GM21737 (cell line): ENCODE measurements around the gene PHOSPHO1.

Experiments used
- ATAC-seq: cut with Tn5 transposase; IDR thresholded peaks from one replicate; pipeline ENCODE4 v1.9.1; 2021; ENCODE audit warnings: mild to moderate bottlenecking, moderate library complexity; ENCODE audit not compliant: unreplicated experiment

PHOSPHO1 gene

DNA sequence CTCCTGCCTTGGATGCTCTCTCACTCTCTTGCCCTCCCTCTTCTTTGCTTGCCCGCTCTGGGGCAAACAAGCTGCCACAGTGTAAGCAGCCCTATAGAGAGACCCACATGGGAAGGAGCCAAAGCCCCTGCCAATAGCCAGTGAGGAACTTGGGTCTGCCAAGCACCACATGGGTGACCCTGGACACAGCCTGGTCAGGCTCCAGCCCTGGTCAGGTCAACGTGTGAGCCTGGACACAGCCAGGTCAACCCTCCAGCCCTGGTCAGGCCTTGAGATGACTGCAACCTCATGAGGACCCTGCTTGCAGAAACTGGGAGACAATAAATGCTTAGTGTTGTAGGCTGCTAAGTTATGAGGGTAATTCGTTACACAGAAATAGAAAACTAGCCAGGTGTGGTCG is 14.3 kb upstream of the PHOSPHO1 start:
- no peak for ATAC-seq

DNA sequence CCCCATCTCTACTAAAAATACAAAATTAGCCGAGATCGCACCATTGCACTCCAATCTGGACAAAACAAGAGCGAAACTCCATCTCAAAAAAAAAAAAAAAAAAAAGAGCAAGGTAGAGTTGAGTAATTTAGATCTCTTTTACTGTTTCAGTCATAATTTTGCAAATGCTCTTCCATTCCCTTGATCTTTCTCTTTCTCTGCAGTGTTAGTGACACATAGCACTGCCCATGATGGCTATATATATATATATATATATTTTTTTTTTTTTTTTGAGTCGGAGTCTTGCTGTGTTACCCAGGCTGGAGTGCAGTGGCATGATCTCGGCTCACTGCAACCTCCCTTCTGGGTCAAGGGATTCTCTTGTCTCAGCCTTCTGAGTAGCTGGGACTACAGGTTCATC is 12.2 kb upstream of the PHOSPHO1 start:
- no peak for ATAC-seq

DNA sequence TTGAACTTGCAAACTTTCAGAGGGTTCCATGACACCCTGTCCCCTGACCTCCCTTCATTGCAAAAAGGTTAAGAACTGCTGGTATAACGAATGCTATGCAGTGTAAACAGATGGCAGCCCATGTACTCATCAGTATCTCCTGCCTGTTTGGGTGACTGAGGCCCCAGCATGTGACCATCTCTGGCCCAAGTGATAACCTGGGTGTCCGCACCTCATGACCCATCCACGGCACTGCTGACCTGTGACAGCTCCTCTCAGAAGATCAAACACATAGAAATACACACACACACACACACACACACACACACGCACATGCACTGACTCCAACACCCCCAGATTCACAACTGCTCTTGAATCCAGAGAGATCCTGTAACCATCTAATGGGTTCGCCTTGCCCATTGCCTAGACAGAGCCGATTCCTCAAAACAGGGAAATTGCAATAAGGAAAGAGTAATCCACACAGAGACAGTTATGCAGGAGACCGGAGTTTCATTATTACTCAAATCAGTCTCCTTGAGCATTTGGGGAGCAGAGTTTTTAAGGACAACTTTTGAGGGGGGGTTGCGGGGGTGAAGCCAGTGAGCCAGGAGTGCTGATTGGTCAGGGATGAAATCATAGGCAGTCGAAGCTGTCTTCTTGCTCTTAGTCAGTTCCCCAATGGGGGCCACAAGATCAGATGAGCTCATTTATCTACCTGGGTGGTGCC is 11.3 kb upstream of the PHOSPHO1 start:
- no peak for ATAC-seq

- ATAC-seq = no peak
These were observed 10.5 kb upstream of the PHOSPHO1 start for GRCh38 chr17:49241040-49241439.

- ATAC-seq = no peak
These were observed 10.0 kb upstream of the PHOSPHO1 start for GRCh38 chr17:49240619-49241018.

DNA sequence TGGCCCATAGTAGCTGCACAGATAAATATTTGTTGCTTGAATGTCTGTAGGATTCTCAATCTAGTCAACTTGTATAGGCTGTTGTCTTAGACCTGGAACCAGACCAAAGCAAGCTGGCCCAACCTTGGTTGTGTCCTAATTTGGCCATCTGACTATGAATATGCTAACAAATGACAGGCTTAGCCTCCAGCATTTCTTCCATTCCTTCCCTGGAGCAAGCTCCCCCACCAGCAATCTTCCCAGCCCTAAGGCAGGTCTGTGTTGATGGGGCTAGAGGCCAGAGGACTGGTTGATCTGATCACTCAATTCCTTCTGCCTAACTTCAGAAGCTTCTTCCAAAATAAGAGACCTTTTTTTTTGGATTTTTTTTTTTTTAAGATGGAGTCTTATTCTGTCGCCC is 9.4 kb upstream of the PHOSPHO1 start:
- no peak for ATAC-seq

DNA sequence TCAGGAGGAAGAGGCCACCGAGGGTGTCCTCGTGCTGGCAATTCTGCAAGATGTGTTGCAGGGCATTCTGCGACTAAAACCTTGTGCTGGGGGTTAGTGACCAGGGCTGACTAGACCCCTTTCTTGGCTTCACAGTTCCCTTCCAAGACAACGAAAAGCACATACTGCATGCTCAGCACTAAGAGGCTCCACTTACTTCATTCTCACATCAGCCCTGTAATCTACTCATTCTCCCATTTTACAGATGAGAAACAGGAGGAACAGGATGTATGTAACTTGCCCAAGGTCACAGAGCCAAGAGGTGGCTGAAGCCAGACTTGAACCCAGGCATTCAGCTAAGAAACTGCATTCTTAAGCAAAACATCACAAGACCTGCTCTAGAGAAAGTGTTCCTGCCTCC is 5.3 kb upstream of the PHOSPHO1 start:
- ATAC-seq = no peak

DNA sequence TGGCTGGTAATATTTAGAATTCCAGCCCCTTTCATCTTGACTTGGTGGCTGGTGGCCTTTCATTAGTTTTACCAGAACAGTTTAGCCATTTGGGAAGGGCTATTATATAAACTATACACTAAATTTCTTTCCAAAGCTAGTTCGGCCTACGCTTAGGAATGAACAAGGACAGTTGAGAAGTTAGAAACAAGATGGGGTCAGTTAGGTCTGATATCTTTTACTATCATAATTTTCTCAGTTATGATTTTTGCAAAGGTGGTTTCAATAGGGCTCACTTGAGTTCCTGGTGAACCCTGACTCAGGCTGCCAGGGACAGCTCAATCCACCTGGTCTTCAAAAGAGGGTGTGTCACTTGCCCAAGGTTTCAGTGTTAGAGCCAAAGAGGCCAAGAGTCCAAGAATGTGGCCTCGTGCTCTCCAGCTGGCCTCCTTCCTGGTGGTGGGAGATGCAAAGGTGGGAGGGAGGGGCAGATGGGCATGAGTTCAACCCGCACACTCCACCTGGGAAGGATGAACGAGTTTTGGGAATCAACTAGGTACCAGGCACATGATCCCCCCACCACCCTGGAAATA is 4.0 kb upstream of the PHOSPHO1 start:
- no peak for ATAC-seq

DNA sequence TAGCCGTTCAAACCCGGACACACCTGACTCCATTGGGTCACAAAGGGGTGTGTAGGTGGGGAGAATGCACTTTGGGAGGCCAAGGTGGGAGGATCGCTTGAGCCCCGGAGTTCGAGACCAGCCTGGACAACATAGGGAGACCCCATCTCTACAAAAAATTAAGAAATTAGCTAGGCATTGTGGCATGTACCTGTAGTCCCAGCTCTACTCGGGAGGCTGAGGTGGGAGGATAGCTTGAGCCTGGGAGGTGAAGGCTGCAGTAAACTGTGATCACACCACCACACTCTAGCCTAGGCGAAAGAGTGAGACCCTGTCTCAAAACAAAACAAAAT is 942 bp upstream of the PHOSPHO1 start:
- ATAC-seq = no peak

DNA sequence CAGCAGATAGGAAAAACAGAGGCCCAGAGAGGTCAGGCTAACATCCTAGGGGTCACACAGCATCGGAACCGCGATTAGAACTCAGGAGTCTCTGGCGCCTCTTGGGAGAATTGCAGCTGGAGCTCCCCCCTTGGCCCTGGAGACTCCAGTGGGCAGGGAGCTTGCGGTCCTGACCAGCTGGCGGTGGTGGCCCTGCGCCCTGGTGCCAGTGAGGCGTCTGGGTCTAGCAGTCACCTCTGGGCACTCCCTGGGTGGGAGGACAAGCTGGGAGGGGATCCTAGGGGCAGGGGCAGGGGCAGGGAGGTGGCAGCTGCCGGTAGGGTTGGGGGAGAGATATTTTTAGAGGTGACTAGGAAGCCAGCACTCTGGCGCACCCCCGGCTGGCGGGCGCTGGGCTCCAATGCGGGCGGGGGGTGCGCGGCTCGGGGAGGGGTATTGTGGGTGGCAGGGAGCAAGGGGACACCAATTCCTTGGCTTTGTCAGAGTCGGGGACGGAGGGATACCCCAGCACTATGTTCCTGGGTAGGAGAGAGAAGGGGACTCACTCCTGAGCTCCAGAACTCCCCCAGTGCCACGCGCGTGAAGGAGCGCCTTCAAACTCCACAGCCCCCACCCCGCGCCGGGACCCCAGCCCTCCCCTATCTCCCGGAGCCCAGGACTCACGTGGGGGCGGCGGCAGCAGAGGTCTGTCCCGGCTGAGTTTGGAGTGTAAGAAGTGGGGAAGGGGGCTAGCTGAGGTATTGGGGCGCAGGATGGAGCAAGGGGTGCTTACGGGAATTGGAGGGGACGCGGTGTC is 584 bp downstream of the PHOSPHO1 start:
- ATAC-seq = no peak

GRCh38 chr17:49229076-49229804 is 1.3 kb downstream of the PHOSPHO1 start:
- ATAC-seq = no peak

DNA sequence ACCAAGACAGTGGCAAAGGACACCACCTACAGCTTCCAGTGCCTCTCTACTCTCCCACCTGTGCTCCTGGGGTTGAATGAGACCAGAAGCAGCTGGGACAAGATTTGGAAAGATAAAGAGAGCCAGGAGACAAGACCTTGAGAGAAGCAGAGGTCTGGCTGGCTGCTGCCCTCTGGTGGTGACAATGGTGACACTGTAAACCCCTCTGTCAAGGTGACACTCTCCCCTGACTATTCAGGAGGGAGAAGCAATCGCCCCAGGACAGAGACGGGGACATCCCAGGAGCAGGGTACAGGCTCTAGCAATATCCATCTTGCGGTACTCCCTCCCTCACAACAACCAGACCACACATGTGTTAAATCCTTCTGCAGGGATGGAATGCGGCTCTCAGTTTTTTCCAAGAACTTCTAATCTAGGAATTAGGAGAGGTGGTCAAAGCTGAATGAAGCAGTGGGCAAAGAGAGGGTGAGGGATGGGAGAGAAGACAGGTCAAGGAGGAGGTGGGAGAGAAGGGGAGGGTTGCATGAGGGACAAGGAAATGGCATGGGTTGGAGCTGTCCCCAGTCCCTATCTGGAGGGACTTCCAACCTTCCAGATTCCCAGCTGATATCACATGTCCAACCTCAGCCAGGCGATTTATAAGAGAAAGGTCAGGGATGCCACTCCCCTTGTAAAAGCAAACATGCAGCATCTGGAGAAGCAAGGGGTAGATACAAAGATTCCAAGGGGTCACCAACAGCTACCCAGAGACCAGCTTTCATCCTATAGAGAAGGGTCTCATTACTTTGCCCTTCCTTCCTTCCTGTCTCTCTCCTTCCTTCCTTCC is 2.9 kb downstream of the PHOSPHO1 start:
- no peak for ATAC-seq

GRCh38 chr17:49226771-49227435 is 3.7 kb downstream of the PHOSPHO1 start:
- no peak for ATAC-seq

GRCh38 chr17:49225554-49226236 is 4.9 kb downstream of the PHOSPHO1 start:
- no peak for ATAC-seq

- no peak for ATAC-seq
These were observed 5.6 kb downstream of the PHOSPHO1 start for GRCh38 chr17:49224997-49225337.

GRCh38 chr17:49224198-49224996 is 6.2 kb downstream of the PHOSPHO1 start:
- no peak for ATAC-seq

GRCh38 chr17:49223517-49224197 is 6.9 kb downstream of the PHOSPHO1 start:
- no peak for ATAC-seq

DNA sequence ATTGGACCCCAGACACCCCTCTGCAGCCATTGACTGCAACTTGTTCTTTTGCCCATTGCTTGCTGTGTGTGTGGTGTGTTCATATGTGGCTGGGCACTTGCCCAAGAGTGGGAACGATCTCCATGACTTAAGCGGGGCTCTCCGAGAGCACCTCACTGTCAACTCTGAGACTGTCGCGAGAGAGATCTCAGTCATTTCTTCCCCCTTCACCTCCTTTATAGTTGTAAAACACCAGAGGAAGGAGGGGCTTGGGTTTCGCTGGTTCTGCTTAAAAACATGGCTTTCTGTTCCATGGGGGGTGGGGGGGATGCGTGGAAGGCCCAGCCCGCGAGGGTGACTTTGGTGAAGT is 7.4 kb downstream of the PHOSPHO1 start:
- ATAC-seq = no peak
